ENCODE measurements around the gene HEPACAM2.

The HEPACAM2 gene

GRCh38 chr7:93226310-93226709 lies at the start of gene HEPACAM2:
HEPACAM2 (minus strand) TSS chr7:93226469.
- no peak for DNase-seq (ENCODE audit: low read depth)
- H3K4me3 ChIP-seq (ENCODE audit: control insufficient read depth, low read depth, low read length) = no peak within 1 kb of the TSS
- TF ChIP-seq CTCF (IDR thresholded peaks at IDR 0.05; ENCODE audit: control insufficient read depth, insufficient read depth, low read depth, low read length, missing control alignments) = no peak

- H3K4me3 ChIP-seq (ENCODE audit: control insufficient read depth, low read depth, low read length) = no peak overlapping the region
- DNase-seq (ENCODE audit: low read depth) = no peak
- TF ChIP-seq CTCF (IDR thresholded peaks at IDR 0.05; ENCODE audit: control insufficient read depth, insufficient read depth, low read depth, low read length, missing control alignments) = no peak
Measured at GRCh38 chr7:93265220-93265619, 39.0 kb upstream of the HEPACAM2 start.

- DNase-seq (ENCODE audit: low read depth) = no peak
- no peak overlapping the region for H3K4me3 ChIP-seq (ENCODE audit: control insufficient read depth, low read depth, low read length)
- no peak for TF ChIP-seq CTCF (IDR thresholded peaks at IDR 0.05; ENCODE audit: control insufficient read depth, insufficient read depth, low read depth, low read length, missing control alignments)
Measured at GRCh38 chr7:93262535-93262934, 36.3 kb upstream of the HEPACAM2 start.

DNA sequence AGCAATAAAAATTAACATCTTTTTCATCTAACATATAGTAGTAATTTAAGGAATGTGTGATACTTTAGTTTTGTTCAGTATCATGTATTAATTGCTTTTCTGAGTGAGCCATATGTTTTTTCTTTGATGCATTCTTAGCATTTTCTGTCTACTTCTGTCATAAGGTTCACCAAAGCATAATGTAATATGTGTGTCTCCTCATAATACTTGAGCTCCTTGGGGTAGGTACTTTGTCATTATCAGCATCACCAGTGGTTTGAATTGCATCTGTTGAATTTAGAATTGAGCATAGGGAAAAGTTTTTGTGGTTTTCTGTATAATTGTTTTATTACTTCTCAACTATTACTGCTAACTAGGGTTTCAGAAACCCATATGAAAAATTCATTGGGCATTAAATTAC lies 32.4 kb upstream of the HEPACAM2 start:
- no peak for DNase-seq (ENCODE audit: low read depth)
- TF ChIP-seq CTCF (IDR thresholded peaks at IDR 0.05; ENCODE audit: control insufficient read depth, insufficient read depth, low read depth, low read length, missing control alignments) = no peak
- no peak overlapping the region for H3K4me3 ChIP-seq (ENCODE audit: control insufficient read depth, low read depth, low read length)

GRCh38 chr7:93249491-93250148 lies 23.4 kb upstream of the HEPACAM2 start:
- H3K4me3 ChIP-seq (ENCODE audit: control insufficient read depth, low read depth, low read length) = no peak overlapping the region
- TF ChIP-seq CTCF (IDR thresholded peaks at IDR 0.05; ENCODE audit: control insufficient read depth, insufficient read depth, low read depth, low read length, missing control alignments) = no peak
- DNase-seq (ENCODE audit: low read depth) = no peak

DNA sequence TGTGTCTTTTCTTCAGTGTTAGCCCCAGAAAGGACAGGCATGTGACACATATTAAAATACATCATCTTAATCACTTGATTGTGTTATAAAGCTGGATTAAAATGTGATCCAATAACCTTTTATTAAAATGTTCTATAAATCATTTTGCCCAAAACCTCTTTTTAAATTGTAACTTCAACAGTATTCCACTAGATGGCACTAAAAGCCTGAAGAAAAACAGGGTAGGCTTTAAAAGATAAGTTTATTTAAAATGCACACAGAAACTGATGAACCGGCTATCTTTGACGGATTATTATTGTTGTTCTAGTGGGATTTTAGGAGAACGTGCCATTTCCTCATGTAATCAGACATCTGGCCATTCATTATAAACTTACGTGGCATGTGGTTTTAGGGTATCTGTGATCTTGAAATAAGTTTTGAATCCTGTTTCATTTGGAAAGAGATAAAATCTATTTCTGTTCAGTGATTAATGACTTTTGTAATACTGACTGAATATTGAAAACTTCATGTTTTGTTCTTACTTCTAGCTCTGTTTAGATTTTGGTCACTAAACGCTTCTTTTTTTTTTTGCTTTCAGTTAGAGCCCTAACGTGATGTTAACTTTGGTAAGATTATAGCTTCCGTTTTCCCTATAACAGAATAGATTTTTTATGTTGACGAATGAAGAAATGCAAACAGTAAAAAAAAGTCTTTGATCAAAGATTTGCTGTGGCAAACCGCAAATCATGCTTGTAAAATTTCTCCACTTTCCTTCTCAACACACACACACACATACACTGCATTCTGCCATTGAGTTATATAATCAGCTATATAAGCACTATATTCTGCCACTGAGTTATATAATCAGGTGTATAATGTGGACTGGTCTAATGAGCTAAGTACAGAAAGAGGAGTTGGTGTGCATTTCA lies 19.5 kb upstream of the HEPACAM2 start:
- peak; percentile 32 for TF ChIP-seq CTCF (IDR thresholded peaks at IDR 0.05; ENCODE audit: control insufficient read depth, insufficient read depth, low read depth, low read length, missing control alignments)
- peak; percentile 10 for DNase-seq (ENCODE audit: low read depth)
- no peak overlapping the region for H3K4me3 ChIP-seq (ENCODE audit: control insufficient read depth, low read depth, low read length)
